Astrocyte (in vitro differentiated cells and primary cell): ENCODE measurements around the gene ACVR1. TPM values are rescaled to one million over a fixed set of nuclear protein-coding genes. Genes with fewer than 3 reads are reported as not detected.

Source experiments
- DNase-seq: peaks from one replicate; pipeline ENCODE4 v3.0.0-alpha.2; 2010; ENCODE audit warnings: low read depth
- FAIRE-seq: peaks from 2 replicates; lab custom pipeline; 2011; peaks lifted over from hg19 to GRCh38; lab: Jason Lieb, UNC
- H2AFZ ChIP-seq: 2 replicates; pipeline ENCODE4 v1.6.0; 2012; ENCODE audit warnings: low read depth, low read length, inconsistent platforms
- H3K27ac ChIP-seq: 2 replicates; pipeline ENCODE4 v1.5.1; 2011; ENCODE audit warnings: low read depth, low read length, inconsistent platforms
- H3K27me3 ChIP-seq: 2 replicates; pipeline ENCODE4 v1.6.0; 2011; ENCODE audit warnings: low read length, inconsistent platforms; ENCODE audit not compliant: insufficient read depth
- H3K36me3 ChIP-seq: 2 replicates; pipeline ENCODE4 v1.5.1; 2011; ENCODE audit warnings: low read length, inconsistent platforms; ENCODE audit not compliant: insufficient read depth
- H3K4me1 ChIP-seq: 2 replicates; pipeline ENCODE4 v1.5.1; 2011; ENCODE audit warnings: low read length, inconsistent platforms; ENCODE audit not compliant: insufficient read depth
- H3K4me2 ChIP-seq: 2 replicates; pipeline ENCODE4 v1.6.0; 2012; ENCODE audit warnings: low read length, inconsistent platforms
- H3K4me3 ChIP-seq: 2 replicates; pipeline ENCODE4 v1.5.1; 2011; ENCODE audit warnings: low read depth, mild to moderate bottlenecking, low read length, inconsistent platforms; ENCODE audit not compliant: insufficient read depth
- H3K79me2 ChIP-seq: 2 replicates; pipeline ENCODE4 v1.6.0; 2012; ENCODE audit warnings: mild to moderate bottlenecking, low read length, inconsistent platforms; ENCODE audit not compliant: insufficient read depth
- H3K9ac ChIP-seq: 2 replicates; pipeline ENCODE4 v1.6.0; 2012; ENCODE audit warnings: mild to moderate bottlenecking, low read length, inconsistent platforms
- H3K9me3 ChIP-seq: 2 replicates; pipeline ENCODE4 v1.5.1; 2012; ENCODE audit warnings: low read depth, mild to moderate bottlenecking, low read length, inconsistent platforms; ENCODE audit not compliant: insufficient read depth
- H4K20me1 ChIP-seq: 2 replicates; pipeline ENCODE4 v1.6.0; 2012; ENCODE audit warnings: low read length, inconsistent platforms; ENCODE audit not compliant: insufficient read depth
- H3K27ac Mint-ChIP-seq: one replicate; pipeline ENCODE4 v1.8.0; 2021; ENCODE audit warnings: mild to moderate bottlenecking, mixed read lengths; ENCODE audit not compliant: unreplicated experiment
- H3K27me3 Mint-ChIP-seq: one replicate; pipeline ENCODE4 v1.8.0; 2021; ENCODE audit warnings: low read depth, mixed read lengths; ENCODE audit not compliant: unreplicated experiment
- H3K36me3 Mint-ChIP-seq: one replicate; pipeline ENCODE4 v1.8.0; 2021; ENCODE audit warnings: low read depth, mixed read lengths; ENCODE audit not compliant: unreplicated experiment
- H3K4me1 Mint-ChIP-seq: one replicate; pipeline ENCODE4 v1.8.0; 2021; ENCODE audit warnings: low read depth, mixed read lengths; ENCODE audit not compliant: unreplicated experiment
- H3K4me3 Mint-ChIP-seq: one replicate; pipeline ENCODE4 v1.8.0; 2021; ENCODE audit warnings: mild to moderate bottlenecking, moderate library complexity, mixed read lengths; ENCODE audit not compliant: unreplicated experiment
- H3K9me3 Mint-ChIP-seq: one replicate; pipeline ENCODE4 v1.8.0; 2021; ENCODE audit warnings: mild to moderate bottlenecking, mixed read lengths; ENCODE audit not compliant: unreplicated experiment
- EZH2 ChIP-seq: IDR thresholded peaks from 2 replicates; pipeline ENCODE4 v1.6.1; 2012; ENCODE audit warnings: mild to moderate bottlenecking, low read length, inconsistent platforms; ENCODE audit not compliant: insufficient read depth
- total RNA-seq: library from RNA; stranded (reverse); gene quantifications from 2 replicates; pipeline ENCODE4 v1.2.1, GENCODE V29; 2021
- TF ChIP-seq, protein P1 (sequence below): IDR thresholded peaks from 2 replicates; pipeline ENCODE4 v1.5.1; 2011; ENCODE audit warnings: low read depth, mild to moderate bottlenecking, inconsistent platforms, low read length, moderate library complexity; ENCODE audit not compliant: insufficient read depth

Gene ACVR1
- total RNA-seq, 1 donor from 2014 or later: 45.9 TPM

DNA sequence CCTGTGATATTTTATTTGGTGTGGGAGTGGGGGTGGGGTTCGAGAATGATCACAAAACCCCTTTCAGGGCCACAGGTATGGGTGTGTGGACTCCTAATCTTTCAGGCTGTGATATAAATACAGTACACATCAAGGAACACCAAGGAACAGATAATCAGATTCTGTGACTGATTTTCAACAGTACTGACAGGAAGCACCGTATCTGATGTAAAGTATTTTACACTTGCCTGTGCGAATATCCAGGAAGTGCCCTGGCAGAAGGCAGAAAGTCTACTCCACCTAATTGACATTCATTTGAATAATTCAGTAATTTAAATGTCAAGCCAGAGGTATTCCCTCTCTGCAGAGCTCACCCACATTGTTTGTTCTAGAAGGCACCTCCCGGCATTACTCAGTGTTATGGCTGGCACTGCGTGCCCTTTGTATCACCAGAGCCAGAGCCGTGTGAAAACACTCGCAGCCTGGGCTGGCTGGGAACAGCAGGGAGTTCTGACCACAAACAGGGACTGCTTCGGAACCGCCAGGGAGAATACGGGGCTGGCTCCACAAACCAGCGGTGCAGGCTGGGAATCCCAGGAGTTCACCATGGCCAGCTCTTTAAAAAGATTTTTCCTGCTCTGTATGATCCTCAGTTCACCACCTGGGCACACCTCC lies 91.8 kb downstream of the ACVR1 start:
- FAIRE-seq (peak; percentile 29), DNase-seq (peak; percentile 76)
- H3K4me1 ChIP-seq: peaks cover 39% of the 10 kb centered on the region
- H3K36me3 ChIP-seq: peaks cover 7% of the 10 kb centered on the region
- H3K27ac Mint-ChIP-seq: peak overlapping the region; percentile 45
- no peaks in the 10 kb centered on the region for H3K9me3 ChIP-seq
- peaks cover 81% of the 10 kb centered on the region for H4K20me1 ChIP-seq
- no peaks in the 10 kb centered on the region for H3K27me3 Mint-ChIP-seq
- peak overlapping the region; percentile 11 for H3K4me3 ChIP-seq
- H3K9ac ChIP-seq: peak overlapping the region; percentile 70
- peak overlapping the region; percentile 78 for H3K27ac ChIP-seq
- peak overlapping the region; percentile 58 for H3K4me3 Mint-ChIP-seq
- H3K79me2 ChIP-seq: peaks cover 33% of the 10 kb centered on the region
- TF ChIP-seq EZH2: no peak
- TF ChIP-seq, protein P1, sequence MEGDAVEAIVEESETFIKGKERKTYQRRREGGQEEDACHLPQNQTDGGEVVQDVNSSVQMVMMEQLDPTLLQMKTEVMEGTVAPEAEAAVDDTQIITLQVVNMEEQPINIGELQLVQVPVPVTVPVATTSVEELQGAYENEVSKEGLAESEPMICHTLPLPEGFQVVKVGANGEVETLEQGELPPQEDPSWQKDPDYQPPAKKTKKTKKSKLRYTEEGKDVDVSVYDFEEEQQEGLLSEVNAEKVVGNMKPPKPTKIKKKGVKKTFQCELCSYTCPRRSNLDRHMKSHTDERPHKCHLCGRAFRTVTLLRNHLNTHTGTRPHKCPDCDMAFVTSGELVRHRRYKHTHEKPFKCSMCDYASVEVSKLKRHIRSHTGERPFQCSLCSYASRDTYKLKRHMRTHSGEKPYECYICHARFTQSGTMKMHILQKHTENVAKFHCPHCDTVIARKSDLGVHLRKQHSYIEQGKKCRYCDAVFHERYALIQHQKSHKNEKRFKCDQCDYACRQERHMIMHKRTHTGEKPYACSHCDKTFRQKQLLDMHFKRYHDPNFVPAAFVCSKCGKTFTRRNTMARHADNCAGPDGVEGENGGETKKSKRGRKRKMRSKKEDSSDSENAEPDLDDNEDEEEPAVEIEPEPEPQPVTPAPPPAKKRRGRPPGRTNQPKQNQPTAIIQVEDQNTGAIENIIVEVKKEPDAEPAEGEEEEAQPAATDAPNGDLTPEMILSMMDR: no peak
- peaks cover 66% of the 10 kb centered on the region for H3K4me1 Mint-ChIP-seq
- peak overlapping the region; percentile 80 for H3K4me2 ChIP-seq
- H3K36me3 Mint-ChIP-seq: peaks cover 7% of the 10 kb centered on the region
- no peak overlapping the region for H2AFZ ChIP-seq
- H3K9me3 Mint-ChIP-seq: no peaks in the 10 kb centered on the region
- H3K27me3 ChIP-seq: no peaks in the 10 kb centered on the region

DNA sequence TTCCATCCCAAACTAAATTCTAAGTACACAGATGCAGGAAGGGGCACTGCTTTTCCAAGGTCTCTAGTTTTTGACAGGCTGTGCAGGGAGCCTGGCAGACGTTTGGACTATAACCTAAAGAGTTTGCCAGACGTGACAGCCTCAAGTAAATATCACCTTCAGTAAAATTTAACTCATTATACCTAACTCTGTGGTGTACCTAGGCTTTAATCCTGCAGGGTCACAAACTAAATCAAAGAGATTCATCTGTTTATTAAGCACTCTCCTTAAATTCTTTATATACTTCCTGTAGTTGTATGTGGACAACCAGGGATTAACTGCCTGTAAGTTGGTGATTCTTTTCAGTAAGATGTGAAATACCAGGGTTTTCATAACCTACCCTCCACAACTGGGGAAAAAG lies 92.9 kb downstream of the ACVR1 start:
- H3K9ac ChIP-seq: no peak overlapping the region
- H2AFZ ChIP-seq: no peak overlapping the region
- Mint-ChIP-seq H3K27ac (no peak overlapping the region), H3K9me3 (no peaks in the 10 kb centered on the region), H3K36me3 (peaks cover 7% of the 10 kb centered on the region), H3K4me1 (peaks cover 58% of the 10 kb centered on the region), H3K27me3 (no peaks in the 10 kb centered on the region), H3K4me3 (no peak overlapping the region)
- no peaks in the 10 kb centered on the region for H3K27me3 ChIP-seq
- DNase-seq: no peak
- H3K9me3 ChIP-seq: no peaks in the 10 kb centered on the region
- FAIRE-seq: no peak
- no peak for TF ChIP-seq EZH2
- H3K4me2 ChIP-seq: no peak overlapping the region
- peaks cover 71% of the 10 kb centered on the region for H4K20me1 ChIP-seq
- peaks cover 37% of the 10 kb centered on the region for H3K4me1 ChIP-seq
- H3K79me2 ChIP-seq: peaks cover 26% of the 10 kb centered on the region
- peaks cover 12% of the 10 kb centered on the region for H3K36me3 ChIP-seq
- H3K4me3 ChIP-seq: no peak overlapping the region
- H3K27ac ChIP-seq: no peak overlapping the region

DNA sequence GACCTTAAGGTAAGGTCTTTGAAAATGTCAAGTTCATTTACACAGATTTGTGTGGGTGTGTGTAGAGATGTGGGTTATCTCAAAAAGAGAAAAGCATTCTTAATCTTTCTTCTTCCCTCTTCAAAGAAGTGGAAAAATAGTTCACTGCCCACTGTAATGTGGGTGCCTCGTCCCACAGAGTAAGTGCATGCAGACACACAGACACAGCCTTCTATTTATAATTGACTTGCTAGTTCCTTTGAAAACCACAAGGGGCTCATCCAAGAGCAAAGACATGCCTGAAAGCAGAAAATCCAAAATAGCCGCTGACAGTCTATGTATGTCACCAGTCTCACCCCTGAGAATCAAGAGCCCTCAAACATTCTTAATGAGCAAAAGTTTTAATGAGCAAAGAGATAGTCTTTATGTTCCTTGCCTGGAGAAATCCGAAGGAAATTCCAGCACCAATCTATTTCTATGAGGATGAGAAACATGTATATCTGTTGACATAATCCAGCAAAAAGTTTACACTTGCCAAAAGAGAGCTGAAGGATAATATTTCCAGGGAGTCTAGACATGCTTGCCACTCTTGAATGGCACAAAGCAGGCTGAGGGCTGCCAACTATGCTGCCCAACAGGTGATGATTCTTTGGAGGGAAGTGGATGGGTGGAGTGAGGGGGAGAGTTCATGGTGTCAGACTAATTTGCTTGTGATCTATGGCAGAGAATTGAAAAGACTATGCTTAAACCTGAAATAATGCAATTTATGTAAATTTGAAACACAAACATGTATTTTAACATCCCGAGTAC lies 93.9 kb downstream of the ACVR1 start:
- Histone ChIP-seq H3K27ac (no peak overlapping the region), H3K9me3 (no peaks in the 10 kb centered on the region), H3K4me1 (peaks cover 37% of the 10 kb centered on the region), H3K27me3 (no peaks in the 10 kb centered on the region), H3K9ac (no peak overlapping the region), H3K4me3 (no peak overlapping the region), H3K79me2 (peaks cover 17% of the 10 kb centered on the region), H2AFZ (no peak overlapping the region), H3K4me2 (no peak overlapping the region), H3K36me3 (peaks cover 14% of the 10 kb centered on the region), H4K20me1 (peaks cover 66% of the 10 kb centered on the region)
- TF ChIP-seq, protein P1: peak; percentile 28
- no peak for TF ChIP-seq EZH2
- Mint-ChIP-seq H3K27me3 (no peaks in the 10 kb centered on the region), H3K36me3 (peaks cover 10% of the 10 kb centered on the region), H3K27ac (peak overlapping the region; percentile 43), H3K4me1 (peaks cover 49% of the 10 kb centered on the region), H3K4me3 (no peak overlapping the region), H3K9me3 (no peaks in the 10 kb centered on the region)
- FAIRE-seq (no peak), DNase-seq (peak; percentile 36)
